Measurements from ENCODE around the gene PRSS27. TPM values are rescaled to one million over a fixed set of nuclear protein-coding genes. Genes with fewer than 3 reads are reported as not detected.
A peak's percentile ranks its signal among the peaks of the same experiment; 100 is the strongest.

Gene PRSS27
- total and polyA plus RNA-seq, 11 donors = 0.19 to 1.3 (median 0.39) TPM; not detected in 3

- H3K27me3 ChIP-seq = no peaks in the 10 kb centered on the region
- H3K4me3 ChIP-seq = no peak overlapping the region
- no peak overlapping the region for H3K27ac ChIP-seq
- ATAC-seq = no peak
- TF ChIP-seq CTCF (IDR thresholded peaks at IDR 0.05) (no peak), POLR2A (IDR thresholded peaks at IDR 0.05) (no peak)
- H3K36me3 ChIP-seq = peaks cover 0 to 36% (median 27%) of the 10 kb centered on the region in 9 donors
- 62 to 74% (median 69%) methylated on average over 15 to 22 of the region's 22 CpGs for WGBS, 4 donors
- no peak for DNase-seq
- H3K9me3 ChIP-seq = no peaks in the 10 kb centered on the region
- peaks cover 0 to 12% (median 5%) of the 10 kb centered on the region in 12 donors for H3K4me1 ChIP-seq
- intact Hi-C loops (cut with DNase I) = no loop called here
Measured at GRCh38 chr16:2711370-2712062, 8.5 kb downstream of the PRSS27 start.

- Histone ChIP-seq H3K27me3 (no peaks in the 10 kb centered on the region), H3K4me3 (no peak overlapping the region), H3K27ac (no peak overlapping the region), H3K4me1 (peaks cover 0 to 8% (median 4%) of the 10 kb centered on the region in 12 donors), H3K36me3 (peaks cover 0 to 41% (median 27%) of the 10 kb centered on the region in 9 donors), H3K9me3 (no peaks in the 10 kb centered on the region)
- intact Hi-C loops (cut with DNase I) = no loop called here
- no peak for TF ChIP-seq CTCF (IDR thresholded peaks at IDR 0.05)
- no peak for TF ChIP-seq POLR2A (IDR thresholded peaks at IDR 0.05)
- no peak for ATAC-seq
- DNase-seq = no peak
- 72 to 85% (median 76%) methylated on average over 9 to 11 of the region's 11 CpGs for WGBS, 4 donors
Measured at GRCh38 chr16:2710711-2711231, 9.3 kb downstream of the PRSS27 start.

- peak in 1 of 5 donors; percentile 55 for DNase-seq
Measured at GRCh38 chr16:2710021-2710710, 9.9 kb downstream of the PRSS27 start.

More at GRCh38 chr16:2710021-2710710, 9.9 kb downstream of the PRSS27 start:
- intact Hi-C loops (cut with DNase I) = no loop called here
- Histone ChIP-seq H3K27me3 (no peaks in the 10 kb centered on the region), H3K36me3 (peaks cover 0 to 47% (median 33%) of the 10 kb centered on the region in 9 donors), H3K27ac (no peak overlapping the region), H3K9me3 (no peaks in the 10 kb centered on the region), H3K4me3 (no peak overlapping the region), H3K4me1 (peaks cover 0 to 2% (median 0%) of the 10 kb centered on the region in 12 donors)
- TF ChIP-seq CTCF (IDR thresholded peaks at IDR 0.05) (no peak), POLR2A (IDR thresholded peaks at IDR 0.05) (no peak)
- ATAC-seq = no peak
- WGBS, 4 donors = 78 to 93% (median 89%) methylated on average over 10 to 20 of the region's 20 CpGs
